GM23338 (cell line): ENCODE data around the gene RASA3. TPM values are rescaled to one million over a fixed set of nuclear protein-coding genes. Genes with fewer than 3 reads are reported as not detected.

Experiments
- ATAC-seq: fragments of 200-7000 bp; cut with Tn5 transposase; 3 replicates; pipeline ENCODE4 v1.9.1; 2020
- DNase-seq: peaks from one replicate; pipeline ENCODE4 v3.0.0-alpha.2; 2015; ENCODE audit warnings: low spot score
- H2AFZ ChIP-seq: fragments of 200-600 bp; sonication (generic); 2 replicates; pipeline ENCODE4 v1.8.0; 2016; ENCODE audit warnings: antibody characterized with exemption, mild to moderate bottlenecking, moderate library complexity
- H3F3A ChIP-seq: fragments of 200-600 bp; sonication (generic); replicated peaks from 2 replicates; pipeline ENCODE4 v1.8.0; 2017; ENCODE audit warnings: antibody characterized with exemption, mixed run types, low read depth
- H3K27ac ChIP-seq: fragments of 200-600 bp; sonication (generic); 2 replicates; pipeline ENCODE4 v1.6.1; 2016; ENCODE audit warnings: low read depth
- H3K27me3 ChIP-seq: fragments of 200-600 bp; sonication (generic); 2 replicates; pipeline ENCODE4 v1.8.0; 2016; ENCODE audit warnings: mild to moderate bottlenecking, mixed run types, moderate library complexity; ENCODE audit not compliant: insufficient read depth
- H3K36me3 ChIP-seq: fragments of 200-600 bp; sonication (generic); 2 replicates; pipeline ENCODE4 v1.8.0; 2016; ENCODE audit warnings: mild to moderate bottlenecking; ENCODE audit not compliant: insufficient read depth
- H3K4me1 ChIP-seq: fragments of 200-600 bp; sonication (generic); 2 replicates; pipeline ENCODE4 v1.8.0; 2016; ENCODE audit warnings: mild to moderate bottlenecking, moderate library complexity; ENCODE audit not compliant: insufficient read depth
- H3K4me2 ChIP-seq: fragments of 200-600 bp; sonication (generic); 2 replicates; pipeline ENCODE4 v1.7.1; 2017; ENCODE audit warnings: mixed run types
- H3K4me3 ChIP-seq: fragments of 200-600 bp; sonication (generic); 2 replicates; pipeline ENCODE4 v1.6.1; 2016; ENCODE audit warnings: mixed run types
- H3K79me2 ChIP-seq: fragments of 200-600 bp; sonication (generic); replicated peaks from 2 replicates; pipeline ENCODE4 v1.8.0; 2017; ENCODE audit warnings: mild to moderate bottlenecking; ENCODE audit not compliant: insufficient read depth
- H3K9me2 ChIP-seq: fragments of 200-600 bp; sonication (generic); 2 replicates; pipeline ENCODE4 v1.8.0; 2017; ENCODE audit not compliant: insufficient read depth
- H4K20me1 ChIP-seq: fragments of 200-600 bp; sonication (generic); replicated peaks from 2 replicates; pipeline ENCODE4 v1.8.0; 2017; ENCODE audit warnings: mild to moderate bottlenecking; ENCODE audit not compliant: insufficient read depth
- H3K27ac Mint-ChIP-seq: 2 replicates; pipeline ENCODE4 v1.8.0; 2020; ENCODE audit warnings: inconsistent platforms, mild to moderate bottlenecking, moderate library complexity, mixed read lengths
- H3K27me3 Mint-ChIP-seq: 3 replicates; pipeline ENCODE4 v1.8.0; 2022; ENCODE audit warnings: low read depth, mild to moderate bottlenecking, moderate library complexity, mixed read lengths, inconsistent platforms; ENCODE audit not compliant: insufficient read depth, poor library complexity
- H3K36me3 Mint-ChIP-seq: 3 replicates; pipeline ENCODE4 v1.8.0; 2021; ENCODE audit warnings: low read depth, mild to moderate bottlenecking, inconsistent platforms, moderate library complexity, mixed read lengths
- H3K4me1 Mint-ChIP-seq: 3 replicates; pipeline ENCODE4 v1.8.0; 2020; ENCODE audit warnings: mild to moderate bottlenecking, inconsistent platforms, mixed read lengths
- H3K4me3 Mint-ChIP-seq: 3 replicates; pipeline ENCODE4 v1.8.0; 2021; ENCODE audit warnings: moderate library complexity, mild to moderate bottlenecking, inconsistent platforms, mixed read lengths
- H3K9me3 Mint-ChIP-seq: 3 replicates; pipeline ENCODE4 v1.8.0; 2020; ENCODE audit warnings: moderate library complexity, mild to moderate bottlenecking, inconsistent platforms, mixed read lengths
- CREB1 ChIP-seq: fragments of 250-450 bp; sonication (Bioruptor Pico); IDR thresholded peaks from 2 replicates; pipeline ENCODE4 v1.5.0; 2020; ENCODE audit warnings: low read depth, mild to moderate bottlenecking, moderate library complexity
- CTCF ChIP-seq, 2 experiments: fragments of 200-600 bp in 1 of 2; sonication (generic) in 1 of 2; conservative IDR thresholded peaks; 2 replicates each; pipeline versions ENCODE4 v1.5.1 to v1.6.1; 2016 to 2017; ENCODE audit warnings: antibody characterized with exemption in 2 of 2, low read depth in 2 of 2, mild to moderate bottlenecking in 2 of 2, moderate library complexity in 1 of 2
- EZH2 ChIP-seq: fragments of 200-600 bp; sonication (generic); IDR thresholded peaks from one replicate; pipeline ENCODE4 v1.8.0; 2017; ENCODE audit warnings: antibody characterized with exemption, mild to moderate bottlenecking, low read depth; ENCODE audit not compliant: unreplicated experiment
- EZH2phosphoT487 ChIP-seq: fragments of 200-600 bp; sonication (generic); IDR thresholded peaks from one replicate; pipeline ENCODE4 v1.8.1; 2018; ENCODE audit warnings: antibody characterized with exemption; ENCODE audit not compliant: unreplicated experiment
- NANOG ChIP-seq: IDR thresholded peaks from 2 replicates; pipeline ENCODE4 v1.6.1; 2016; ENCODE audit warnings: antibody characterized with exemption, borderline replicate concordance
- ZNF114 ChIP-seq: fragments of 250-450 bp; sonication (Bioruptor Pico); IDR thresholded peaks from 2 replicates; pipeline ENCODE4 v1.5.0; 2020; ENCODE audit warnings: mild to moderate bottlenecking, moderate library complexity
- ZNF462 ChIP-seq: fragments of 250-450 bp; sonication (Bioruptor Pico); IDR thresholded peaks from 2 replicates; pipeline ENCODE4 v1.5.0; 2020; ENCODE audit warnings: mild to moderate bottlenecking, moderate library complexity
- polyA plus RNA-seq: library from polyadenylated mRNA; unstranded; fragments of >200 nt; fragmentation: Nextera tagmentation; extraction: Ambion mirVana; gene quantifications from 2 replicates; pipeline ENCODE4 v1.2.1, GENCODE V29; 2016
- total RNA-seq: library from RNA; depleted of rRNA; stranded (reverse); fragments of >200 nt; shearing (Covaris generic); gene quantifications from 2 replicates; pipeline ENCODE4 v1.2.3, GENCODE V29; 2014

RASA3 gene
- total and polyA plus RNA-seq, 2 experiments from 2014 or later: 11.2 to 20.7 TPM

GRCh38 chr13:114056205-114057013 is 76.0 kb downstream of the RASA3 start (continued):
- no peak for TF ChIP-seq EZH2phosphoT487
- TF ChIP-seq CTCF (conservative IDR thresholded peaks at IDR 0.05; ENCODE audit: low read depth in 2 of 2): no peak
- no peak for TF ChIP-seq CREB1 (CRISPR knock-in tag)
- TF ChIP-seq NANOG: no peak

DNA sequence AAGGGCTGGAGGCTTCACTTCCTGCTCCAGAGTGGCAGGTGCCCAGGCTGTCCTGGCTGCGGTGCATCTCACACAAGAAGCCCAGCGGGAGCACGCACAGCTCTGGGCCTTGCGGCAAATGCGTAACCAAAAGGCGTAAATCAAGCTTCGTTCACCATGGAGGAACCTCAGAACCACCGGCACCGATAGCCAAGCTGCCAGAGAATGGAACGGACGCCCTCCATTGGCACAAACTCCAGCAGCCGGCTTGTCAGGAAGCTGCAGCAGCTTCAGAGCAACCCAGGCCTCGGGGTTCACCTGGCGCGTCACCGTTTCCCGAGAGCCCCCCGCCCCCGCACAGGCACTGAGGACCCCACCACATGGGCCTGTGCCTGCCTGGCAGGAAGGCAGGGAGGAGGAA is 76.7 kb downstream of the RASA3 start:
- H3K79me2 ChIP-seq: no peaks in the 10 kb centered on the region; the same call in 1 of the 2 replicates
- no peak overlapping the region for H3K27ac ChIP-seq

More for the DNA sequence above, 76.7 kb downstream of the RASA3 start:
- H4K20me1 ChIP-seq: peaks cover 8% of the 10 kb centered on the region; the same call in 1 of the 2 replicates
- peaks cover 6% of the 10 kb centered on the region for H3K4me1 Mint-ChIP-seq
- no peak for ATAC-seq
- no peaks in the 10 kb centered on the region; the same call in 2 of the 3 replicates for H3K9me3 Mint-ChIP-seq
- no peak overlapping the region for H3K4me3 ChIP-seq
- H3K9me2 ChIP-seq: no peaks in the 10 kb centered on the region
- no peak for DNase-seq
- H3K36me3 ChIP-seq: no peaks in the 10 kb centered on the region
- H3K27me3 ChIP-seq: no peaks in the 10 kb centered on the region
- no peaks in the 10 kb centered on the region; the same call in 2 of the 3 replicates for H3K36me3 Mint-ChIP-seq
- H2AFZ ChIP-seq: no peak overlapping the region
- H3K4me1 ChIP-seq: no peaks in the 10 kb centered on the region
- peaks cover 18% of the 10 kb centered on the region for H3K27me3 Mint-ChIP-seq
- H3K4me2 ChIP-seq: no peak overlapping the region
- no peak overlapping the region for H3K27ac Mint-ChIP-seq
- no peak for TF ChIP-seq CTCF (conservative IDR thresholded peaks at IDR 0.05; ENCODE audit: low read depth in 2 of 2)
- no peak for TF ChIP-seq EZH2
- TF ChIP-seq ZNF462 (CRISPR knock-in tag): no peak
- TF ChIP-seq NANOG: no peak
- no peak for TF ChIP-seq EZH2phosphoT487
- TF ChIP-seq ZNF114 (CRISPR knock-in tag): no peak
- no peak for TF ChIP-seq CREB1 (CRISPR knock-in tag)
- no peak overlapping the region for H3K4me3 Mint-ChIP-seq
- H3F3A ChIP-seq: peaks cover 4% of the 10 kb centered on the region
